ENCODE data around the gene BCL2.
"Not testable (repeated sequence)": the region's sequence is repeated elsewhere in the genome, so short reads cannot be mapped to it uniquely, and the experiment has no call there.

BCL2 gene

GRCh38 chr18:63257453-63257852 is 62.1 kb downstream of the BCL2 start:
- no peak for DNase-seq

- DNase-seq: no peak
Observed at GRCh38 chr18:63255435-63255834, 64.1 kb downstream of the BCL2 start.

GRCh38 chr18:63254716-63255399 is 64.7 kb downstream of the BCL2 start:
- no peak for DNase-seq

- no peak for DNase-seq
Observed at GRCh38 chr18:63253428-63254372, 65.9 kb downstream of the BCL2 start.

GRCh38 chr18:63253014-63253413 is 66.6 kb downstream of the BCL2 start:
- DNase-seq: no peak

GRCh38 chr18:63249771-63250170 is 69.8 kb downstream of the BCL2 start:
- DNase-seq: no peak

- DNase-seq: no peak
Observed at GRCh38 chr18:63247926-63248325, 71.6 kb downstream of the BCL2 start.

- no peak for DNase-seq
Observed at GRCh38 chr18:63247506-63247905, 72.1 kb downstream of the BCL2 start.

- no peak for DNase-seq
Observed at GRCh38 chr18:63245600-63245999, 74.0 kb downstream of the BCL2 start.

- no peak for DNase-seq
Observed at GRCh38 chr18:63244607-63245006, 75.0 kb downstream of the BCL2 start.

- DNase-seq: no peak
Observed at GRCh38 chr18:63241760-63242159, 77.8 kb downstream of the BCL2 start.

- no peak for DNase-seq
Observed at GRCh38 chr18:63241317-63241712, 78.3 kb downstream of the BCL2 start.

- no peak for DNase-seq
Observed at GRCh38 chr18:63240531-63241316, 78.8 kb downstream of the BCL2 start.

- no peak for DNase-seq
Observed at GRCh38 chr18:63238693-63239075, 80.9 kb downstream of the BCL2 start.

GRCh38 chr18:63237881-63238692 is 81.5 kb downstream of the BCL2 start:
- no peak for DNase-seq

GRCh38 chr18:63236921-63237846 is 82.4 kb downstream of the BCL2 start:
- DNase-seq: no peak

- DNase-seq: no peak
Observed at GRCh38 chr18:63236406-63236805, 83.2 kb downstream of the BCL2 start.

GRCh38 chr18:63235920-63236319 is 83.6 kb downstream of the BCL2 start:
- not testable (repeated sequence) for DNase-seq

GRCh38 chr18:63234841-63235240 is 84.7 kb downstream of the BCL2 start:
- no peak for DNase-seq

- DNase-seq: no peak
Observed at GRCh38 chr18:63234432-63234831, 85.1 kb downstream of the BCL2 start.

GRCh38 chr18:63233334-63233733 is 86.2 kb downstream of the BCL2 start:
- no peak for DNase-seq

All from NCI-H1105 treated with DMSO at 0.1 percent for 48 hours (cell line).